ENCODE measurements around the gene DYNAP. TPM values are rescaled to one million over a fixed set of nuclear protein-coding genes. Genes with fewer than 3 reads are reported as not detected.

The DYNAP gene
- polyA plus RNA-seq, 1 donor from 2014 or later: not detected

GRCh38 chr18:54604211-54604610, 13.2 kb downstream of the DYNAP start:
- Histone ChIP-seq H3K4me3 (ENCODE audit: low read length) (no peak overlapping the region), H3K9ac (ENCODE audit: low read length) (no peak overlapping the region), H3K79me2 (replicated peaks; ENCODE audit: insufficient read depth, low read length) (no peaks in the 10 kb centered on the region), H2AFZ (ENCODE audit: low read depth, low read length) (no peak overlapping the region), H3K9me2 (ENCODE audit: insufficient read depth, low read length) (no peaks in the 10 kb centered on the region), H3K4me2 (ENCODE audit: low read length) (no peak overlapping the region), H3K27me3 (ENCODE audit: insufficient read depth, low read depth, low read length) (no peaks in the 10 kb centered on the region), H3K27ac (ENCODE audit: low read length) (no peak overlapping the region), H3F3A (ENCODE audit: insufficient read depth, low read length, poor library complexity, severe bottlenecking) (no peaks in the 10 kb centered on the region), H3K9me3 (ENCODE audit: low read length) (no peaks in the 10 kb centered on the region), H3K36me3 (ENCODE audit: insufficient read depth, low read length) (no peaks in the 10 kb centered on the region), H4K20me1 (ENCODE audit: insufficient read depth) (no peaks in the 10 kb centered on the region)
- no peak for TF ChIP-seq EP300 (conservative IDR thresholded peaks at IDR 0.05; ENCODE audit: poor library complexity, severe bottlenecking)
- TF ChIP-seq POLR2AphosphoS5 (IDR thresholded peaks at IDR 0.05): no peak
- no peak for TF ChIP-seq MXI1 (conservative IDR thresholded peaks at IDR 0.05; ENCODE audit: poor library complexity, severe bottlenecking)
- no peak for TF ChIP-seq CTCF (IDR thresholded peaks at IDR 0.05; ENCODE audit: poor library complexity, severe bottlenecking)
- no peak for TF ChIP-seq TAF1 (IDR thresholded peaks at IDR 0.05; ENCODE audit: low read depth)
- TF ChIP-seq RAD21 (conservative IDR thresholded peaks at IDR 0.05): no peak
- TF ChIP-seq EZH2 (IDR thresholded peaks at IDR 0.05; ENCODE audit: borderline replicate concordance, insufficient read depth, low read length, poor library complexity, severe bottlenecking): no peak
- TF ChIP-seq SMC3 (conservative IDR thresholded peaks at IDR 0.05; ENCODE audit: poor library complexity): no peak
- no peak for TF ChIP-seq REST (IDR thresholded peaks at IDR 0.05; ENCODE audit: borderline replicate concordance)

- Histone ChIP-seq H3F3A (ENCODE audit: insufficient read depth, low read length, poor library complexity, severe bottlenecking) (no peaks in the 10 kb centered on the region), H3K27ac (ENCODE audit: low read length) (no peak overlapping the region), H3K4me3 (ENCODE audit: low read length) (no peak overlapping the region), H3K9ac (ENCODE audit: low read length) (no peak overlapping the region), H3K9me2 (ENCODE audit: insufficient read depth, low read length) (no peaks in the 10 kb centered on the region), H3K27me3 (ENCODE audit: insufficient read depth, low read depth, low read length) (no peaks in the 10 kb centered on the region), H3K4me2 (ENCODE audit: low read length) (no peak overlapping the region), H4K20me1 (ENCODE audit: insufficient read depth) (no peaks in the 10 kb centered on the region), H2AFZ (ENCODE audit: low read depth, low read length) (no peak overlapping the region), H3K79me2 (replicated peaks; ENCODE audit: insufficient read depth, low read length) (no peaks in the 10 kb centered on the region), H3K9me3 (ENCODE audit: low read length) (no peaks in the 10 kb centered on the region), H3K36me3 (ENCODE audit: insufficient read depth, low read length) (no peaks in the 10 kb centered on the region)
- no peak for TF ChIP-seq MXI1 (conservative IDR thresholded peaks at IDR 0.05; ENCODE audit: poor library complexity, severe bottlenecking)
- no peak for TF ChIP-seq CTCF (IDR thresholded peaks at IDR 0.05; ENCODE audit: poor library complexity, severe bottlenecking)
- TF ChIP-seq REST (IDR thresholded peaks at IDR 0.05; ENCODE audit: borderline replicate concordance): no peak
- no peak for TF ChIP-seq EP300 (conservative IDR thresholded peaks at IDR 0.05; ENCODE audit: poor library complexity, severe bottlenecking)
- no peak for TF ChIP-seq SMC3 (conservative IDR thresholded peaks at IDR 0.05; ENCODE audit: poor library complexity)
- TF ChIP-seq POLR2AphosphoS5 (IDR thresholded peaks at IDR 0.05): no peak
Observed at GRCh38 chr18:54606835-54607212, 15.8 kb downstream of the DYNAP start.

Measured in neural cell (in vitro differentiated cells).